Colonic mucosa (tissue), 4 donors: ENCODE results near the gene UBTF. TPM values are rescaled to one million over a fixed set of nuclear protein-coding genes. Genes with fewer than 3 reads are reported as not detected.
A peak's percentile ranks its signal among the peaks of the same experiment; 100 is the strongest.

Source experiments
- DNase-seq: peaks from one replicate; pipeline ENCODE4 v3.0.0-alpha.2; 2020
- H3K27ac ChIP-seq: fragments of 200-600 bp; one replicate; pipeline ENCODE4 v1.8.0; 2021
- H3K27me3 ChIP-seq: fragments of 200-600 bp; one replicate; pipeline ENCODE4 v1.8.0; 2021
- H3K36me3 ChIP-seq: fragments of 200-600 bp; one replicate; pipeline ENCODE4 v1.8.0; 2021
- H3K4me1 ChIP-seq: fragments of 200-600 bp; one replicate; pipeline ENCODE4 v1.8.0; 2021; ENCODE audit warnings: mild to moderate bottlenecking
- H3K4me3 ChIP-seq: fragments of 200-600 bp; one replicate; pipeline ENCODE4 v1.8.0; 2021
- H3K9ac ChIP-seq, 2 donors: one replicate each; pipeline ENCODE4 v1.7.0; 2013; ENCODE audit warnings: control low read depth in 2 of 2, low read depth in 2 of 2, low read length in 2 of 2
- H3K9me3 ChIP-seq: fragments of 200-600 bp; one replicate; pipeline ENCODE4 v1.8.0; 2021
- CTCF ChIP-seq: fragments of 200-600 bp; IDR thresholded peaks from one replicate; pipeline ENCODE4 v1.8.0; 2022; ENCODE audit warnings: antibody characterized with exemption, mild to moderate bottlenecking
- intact Hi-C: fragments of 100-400 bp; cut with DNase I; formaldehyde crosslinking; loops from one replicate; pipeline ENCODE4 v1.14.1; 2022
- total RNA-seq, 2 donors: library from RNA; stranded (reverse); fragmentation: NEBNext Ultra II Directional in 1 of 2; extraction: Animal tissue kit (Norgen Biotek cat#: 25700) in 1 of 2; gene quantifications; one replicate each; pipeline ENCODE4 v1.2.1, GENCODE V29; 2021
- donor health status: healthy.
- donor health status: DM: no; HTN: no; CAD: no.
- donor health status: DM: no; HTN: no; CAD: no.

UBTF gene
- total RNA-seq, 2 donors from 2014 or later: 44.7 to 84.1 TPM

DNA sequence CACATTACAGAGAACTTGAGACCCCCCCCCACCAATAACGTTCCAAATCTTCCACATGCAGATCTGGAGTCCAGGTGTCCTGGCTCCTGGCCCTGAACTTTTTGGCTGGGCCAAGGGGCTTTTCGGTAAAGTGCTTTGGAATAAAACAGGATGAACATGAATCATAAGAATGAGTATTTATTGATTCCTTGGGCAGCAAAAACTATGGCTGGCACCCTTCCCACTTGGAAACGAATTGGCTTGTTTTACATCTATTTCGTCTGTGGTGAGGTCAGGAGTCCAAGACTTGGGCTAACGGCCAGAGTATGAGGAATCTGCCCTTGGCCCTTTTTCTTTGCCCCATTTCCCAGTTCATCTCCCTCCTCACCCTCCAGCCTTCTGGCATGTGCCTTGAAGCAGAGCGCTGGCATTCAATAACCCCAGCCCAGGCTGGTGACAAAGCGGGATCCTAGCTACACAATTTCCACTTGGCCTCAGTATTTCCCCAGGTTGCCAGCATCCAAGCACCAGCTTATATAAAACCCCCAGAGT, 4.1 kb upstream of the UBTF start:
- Histone ChIP-seq H3K4me3 (no peak overlapping the region), H3K27me3 (no peaks in the 10 kb centered on the region), H3K9ac (no peak overlapping the region), H3K36me3 (no peaks in the 10 kb centered on the region), H3K4me1 (no peaks in the 10 kb centered on the region), H3K27ac (no peak overlapping the region), H3K9me3 (no peaks in the 10 kb centered on the region)
- peak; percentile 73 for DNase-seq
- no peak for TF ChIP-seq CTCF
- intact Hi-C loops: no loop called here

GRCh38 chr17:44222112-44222869, 2.8 kb upstream of the UBTF start:
- Histone ChIP-seq H3K27me3 (no peaks in the 10 kb centered on the region), H3K27ac (peak overlapping the region; percentile 99), H3K9ac (peak overlapping the region; percentile 76 to 96), H3K36me3 (no peaks in the 10 kb centered on the region), H3K9me3 (no peaks in the 10 kb centered on the region), H3K4me3 (peak overlapping the region; percentile 89), H3K4me1 (no peaks in the 10 kb centered on the region)
- TF ChIP-seq CTCF: no peak
- DNase-seq: peak; percentile 91
- intact Hi-C loops: no loop called here

- intact Hi-C loops: no loop called here
- DNase-seq: no peak
- Histone ChIP-seq H3K4me1 (no peaks in the 10 kb centered on the region), H3K9ac (peak overlapping the region; percentile 76 to 96), H3K36me3 (no peaks in the 10 kb centered on the region), H3K27me3 (no peaks in the 10 kb centered on the region), H3K9me3 (no peaks in the 10 kb centered on the region), H3K4me3 (peak overlapping the region; percentile 89), H3K27ac (peak overlapping the region; percentile 99)
- no peak for TF ChIP-seq CTCF
Measured at GRCh38 chr17:44221862-44222111, 2.3 kb upstream of the UBTF start.

DNA sequence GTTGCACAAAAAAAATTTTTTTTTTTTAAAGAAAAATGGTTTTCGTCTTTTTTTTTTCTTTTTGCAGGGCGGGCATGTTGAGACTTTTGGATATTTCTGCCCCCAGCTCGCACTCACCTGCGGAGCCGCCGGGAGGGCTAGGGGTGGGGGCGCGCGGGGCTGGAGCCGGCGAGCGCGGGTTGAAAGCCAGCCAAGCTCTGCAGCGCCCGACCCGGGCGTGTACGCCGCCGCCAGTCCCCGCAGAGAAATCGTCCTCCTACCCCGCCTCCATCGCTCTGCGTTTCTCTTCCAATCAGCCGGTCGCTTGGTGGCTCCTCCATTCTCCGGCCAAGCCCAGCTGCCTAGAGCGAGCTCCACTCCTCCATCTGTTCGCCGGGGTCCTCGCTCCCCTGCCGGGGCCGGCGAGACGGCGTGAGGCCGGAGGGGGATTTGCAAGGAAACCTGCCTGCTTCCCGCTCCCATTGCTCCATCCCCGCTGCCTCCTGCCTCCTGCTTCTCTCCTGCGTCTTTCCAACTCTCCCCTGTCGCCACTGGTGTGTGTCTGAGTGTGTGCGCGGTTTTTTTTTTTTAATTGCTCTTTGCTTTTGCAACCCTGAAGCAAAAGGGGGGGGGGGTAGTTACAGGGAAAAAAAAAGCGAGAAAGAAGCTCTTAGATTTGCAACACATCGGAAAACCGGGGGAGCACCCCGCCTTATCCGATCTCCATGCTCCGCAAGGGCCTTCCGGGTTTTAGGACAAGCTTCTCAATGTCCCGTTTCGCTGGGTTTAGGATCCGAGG, 1.8 kb upstream of the UBTF start:
- Histone ChIP-seq H3K4me1 (no peaks in the 10 kb centered on the region), H3K9me3 (no peaks in the 10 kb centered on the region), H3K27ac (peak overlapping the region; percentile 99), H3K4me3 (peak overlapping the region; percentile 89), H3K9ac (peak overlapping the region; percentile 76 to 96), H3K36me3 (peaks cover under 1% of the 10 kb centered on the region), H3K27me3 (no peaks in the 10 kb centered on the region)
- peak; percentile 78 for DNase-seq
- intact Hi-C loops: no loop called here
- TF ChIP-seq CTCF: no peak

DNA sequence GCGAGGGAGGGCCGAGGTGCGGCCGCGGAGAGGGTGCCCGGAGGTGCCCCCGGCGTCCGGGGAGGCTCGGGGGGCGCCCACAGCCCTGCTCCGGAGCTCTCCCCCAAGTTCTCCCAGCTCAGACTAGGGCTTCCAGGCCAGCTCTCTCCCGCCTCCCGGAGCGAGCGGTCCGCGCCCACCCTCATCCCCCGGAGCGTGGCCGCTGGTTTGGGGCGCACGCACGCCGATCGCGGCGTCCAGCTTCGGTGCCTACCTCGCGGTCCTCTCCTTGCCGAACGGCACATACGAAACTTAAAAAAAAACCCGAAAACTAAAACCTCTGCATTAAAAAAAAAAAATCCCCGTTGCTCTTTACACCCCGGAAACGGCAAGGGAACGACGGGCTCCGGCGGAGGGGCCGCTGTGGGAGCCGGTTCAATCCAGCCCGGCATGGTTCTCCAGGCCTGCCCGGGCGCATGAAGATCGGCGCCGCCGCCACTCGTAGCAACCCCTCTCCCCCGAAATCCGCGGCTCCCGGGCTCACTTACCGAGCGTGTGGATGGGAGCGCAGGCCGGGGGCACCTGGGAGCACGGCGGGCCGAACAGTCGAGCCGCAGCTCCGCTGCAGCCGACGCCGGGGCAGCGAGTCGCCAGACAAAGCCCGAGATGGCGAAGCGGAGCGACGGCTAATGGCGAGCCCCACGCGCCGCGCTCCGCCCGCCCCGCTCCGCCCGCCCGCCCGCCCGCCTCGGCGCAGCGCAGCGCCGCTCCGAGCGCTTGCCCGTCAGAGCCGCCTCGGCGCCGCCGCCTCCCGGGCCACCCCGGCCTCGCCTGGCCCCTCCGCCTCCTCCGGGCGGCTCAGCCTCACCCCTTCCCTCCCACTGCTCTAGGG, 973 bp upstream of the UBTF start:
- H3K9ac ChIP-seq: peak overlapping the region; percentile 95 to 96
- H3K27me3 ChIP-seq: no peaks in the 10 kb centered on the region
- peak overlapping the region; percentile 99 for H3K27ac ChIP-seq
- peak; percentile 54 for DNase-seq
- no peak for TF ChIP-seq CTCF
- H3K36me3 ChIP-seq: peaks cover 9% of the 10 kb centered on the region
- intact Hi-C loops: no loop called here
- peak overlapping the region; percentile 89 for H3K4me3 ChIP-seq
- H3K9me3 ChIP-seq: no peaks in the 10 kb centered on the region
- H3K4me1 ChIP-seq: no peaks in the 10 kb centered on the region
